Measurements from ENCODE around the gene ABCA3.

Gene ABCA3

GRCh38 chr16:2235234-2235651 lies 105.3 kb downstream of the ABCA3 start:
- DNase-seq (ENCODE audit: low read depth in 2 of 2) = no peak

DNA sequence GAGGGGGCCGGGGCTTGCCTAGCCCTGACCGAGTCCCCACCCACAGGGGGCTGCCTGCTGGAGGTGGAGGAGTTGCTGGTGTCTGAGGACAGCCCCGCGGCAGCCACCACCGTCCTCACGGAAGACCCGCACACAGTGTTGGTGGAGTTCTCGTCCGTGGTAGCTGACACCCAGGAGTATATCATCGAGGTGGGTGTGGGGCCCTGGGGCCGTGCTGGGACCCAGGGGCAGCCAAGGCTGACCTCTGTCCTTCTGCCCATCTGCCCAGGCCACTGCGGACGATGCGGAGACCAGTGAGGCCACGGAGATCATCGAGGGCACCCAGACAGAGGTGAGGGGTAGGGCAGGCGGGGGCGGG lies 105.7 kb downstream of the ABCA3 start:
- no peak for DNase-seq (ENCODE audit: low read depth in 2 of 2)

DNA sequence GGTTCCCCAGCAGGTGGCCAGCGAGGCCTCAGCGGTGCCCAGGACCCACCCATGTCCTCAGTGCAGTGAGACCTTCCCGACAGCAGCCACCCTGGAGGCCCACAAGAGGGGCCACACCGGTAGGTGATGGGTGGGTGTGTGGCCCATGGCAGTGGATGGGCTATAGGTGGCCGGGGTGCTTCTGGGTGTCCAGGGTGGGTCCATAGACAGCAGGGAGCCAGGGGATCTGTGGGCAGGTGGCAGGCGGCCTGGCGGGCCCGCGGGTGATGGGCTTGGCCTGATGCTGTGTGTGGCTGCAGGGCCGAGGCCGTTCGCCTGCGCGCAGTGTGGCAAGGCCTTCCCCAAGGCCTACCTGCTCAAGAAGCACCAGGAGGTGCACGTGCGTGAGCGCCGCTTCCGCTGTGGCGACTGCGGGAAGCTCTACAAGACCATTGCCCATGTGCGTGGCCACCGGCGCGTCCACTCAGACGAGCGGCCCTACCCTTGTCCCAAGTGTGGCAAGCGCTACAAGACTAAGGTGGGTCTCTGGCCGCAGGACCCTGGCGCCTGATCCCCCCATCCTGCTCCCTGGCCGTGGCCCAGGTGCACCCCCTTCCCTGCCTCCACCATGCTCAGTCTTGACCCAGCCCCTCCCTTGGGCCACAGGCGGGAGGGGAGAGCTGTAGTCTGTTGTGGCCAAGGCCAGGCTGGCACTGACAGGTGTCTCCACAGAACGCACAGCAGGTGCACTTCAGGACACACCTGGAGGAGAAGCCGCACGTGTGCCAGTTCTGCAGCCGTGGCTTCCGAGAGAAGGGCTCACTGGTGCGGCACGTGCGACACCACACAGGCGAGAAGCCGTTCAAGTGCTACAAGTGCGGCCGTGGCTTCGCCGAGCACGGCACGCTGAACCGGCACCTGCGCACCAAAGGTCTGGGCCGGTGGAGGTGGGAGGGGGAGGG lies 106.4 kb downstream of the ABCA3 start:
- DNase-seq (ENCODE audit: low read depth in 2 of 2) = no peak

- DNase-seq (ENCODE audit: low read depth in 2 of 2) = no peak
Measured at GRCh38 chr16:2233046-2233775, 107.3 kb downstream of the ABCA3 start.

GRCh38 chr16:2232094-2232990 lies 108.2 kb downstream of the ABCA3 start:
- no peak for DNase-seq (ENCODE audit: low read depth in 2 of 2)

DNA sequence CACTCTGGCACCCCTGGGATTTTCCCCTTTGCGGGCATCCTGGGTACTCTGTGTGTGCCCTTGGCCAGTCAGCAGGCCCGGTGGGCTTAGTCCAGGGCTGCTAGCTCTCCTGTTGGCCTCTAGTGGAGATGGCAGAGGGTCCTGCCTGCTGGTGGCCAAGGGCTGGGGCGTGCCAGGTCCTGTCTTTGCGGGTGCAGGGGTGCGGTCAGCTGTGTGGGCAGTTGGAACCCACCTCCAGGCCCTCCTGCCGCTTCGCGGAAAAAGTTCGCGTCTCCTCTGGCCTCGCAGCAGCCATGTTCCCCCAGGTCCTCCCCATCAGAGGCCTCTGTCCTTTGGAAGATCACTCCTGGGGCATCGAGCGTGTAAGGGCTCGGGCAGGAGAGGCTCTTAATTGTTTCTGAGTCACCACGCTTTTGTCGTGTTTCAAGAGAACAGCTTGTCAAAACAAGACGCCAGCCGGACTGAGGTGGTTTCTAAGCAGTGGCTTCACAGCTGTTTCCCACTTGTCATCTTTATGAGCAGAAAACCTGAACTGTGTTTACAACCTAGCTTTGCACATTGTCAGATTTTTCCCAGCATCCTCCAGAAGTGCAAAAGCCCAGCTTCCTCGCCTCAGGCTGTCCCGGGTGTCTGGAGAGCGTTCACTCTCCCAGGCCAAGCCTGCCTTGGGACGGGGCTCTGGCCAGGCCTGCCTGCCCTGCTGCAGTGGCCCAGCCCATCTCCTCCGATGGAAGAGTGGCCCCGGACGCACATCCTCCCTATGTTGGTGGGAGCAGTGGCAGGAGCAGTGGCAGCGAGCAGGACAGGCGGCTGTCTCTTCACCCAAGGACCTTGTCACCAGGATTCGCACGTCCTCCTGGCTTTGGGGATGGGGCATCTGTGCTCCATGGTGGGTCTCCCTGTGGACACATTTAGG lies 109.3 kb downstream of the ABCA3 start:
- no peak for DNase-seq (ENCODE audit: low read depth in 2 of 2)

DNA sequence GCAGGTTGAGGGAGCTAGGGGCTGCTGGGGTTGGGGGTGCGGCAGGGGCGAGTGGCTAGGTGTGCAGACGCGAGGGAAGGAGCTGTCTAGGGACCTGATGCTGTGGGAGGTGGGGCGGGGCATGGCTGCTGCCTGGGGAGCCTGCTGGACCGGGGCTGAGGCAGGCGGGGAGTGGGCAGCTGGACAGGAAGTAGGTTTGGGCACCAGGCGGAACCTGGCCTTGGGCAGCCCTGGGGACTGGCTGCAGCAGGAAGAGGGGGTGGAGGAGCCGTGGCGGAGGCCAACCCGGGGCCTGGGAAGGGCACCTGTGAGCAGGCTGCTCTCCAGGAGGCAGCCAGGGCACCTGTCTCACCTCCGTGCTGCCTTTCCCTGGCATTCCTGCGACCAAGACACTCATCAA lies 110.2 kb downstream of the ABCA3 start:
- no peak for DNase-seq (ENCODE audit: low read depth in 2 of 2)

GRCh38 chr16:2229632-2230250 lies 110.8 kb downstream of the ABCA3 start:
- DNase-seq (ENCODE audit: low read depth in 2 of 2) = no peak

GRCh38 chr16:2229091-2229490 lies 111.4 kb downstream of the ABCA3 start:
- DNase-seq (ENCODE audit: low read depth in 2 of 2) = no peak

- DNase-seq (ENCODE audit: low read depth in 2 of 2) = no peak
Measured at GRCh38 chr16:2228161-2228824, 112.2 kb downstream of the ABCA3 start.

- DNase-seq (ENCODE audit: low read depth in 2 of 2) = no peak
Measured at GRCh38 chr16:2226918-2227317, 113.6 kb downstream of the ABCA3 start.

GRCh38 chr16:2226245-2226793 lies 114.2 kb downstream of the ABCA3 start:
- no peak for DNase-seq (ENCODE audit: low read depth in 2 of 2)
